ENCODE results near the gene PTPRK.

PTPRK gene

GRCh38 chr6:128118401-128118800 is 402.0 kb downstream of the PTPRK start:
- DNase-seq, result no peak

- no peak for DNase-seq
Observed at GRCh38 chr6:128117916-128118315, 402.5 kb downstream of the PTPRK start.

- no peak for DNase-seq
Observed at GRCh38 chr6:128114164-128114563, 406.2 kb downstream of the PTPRK start.

GRCh38 chr6:128112494-128112893 is 407.9 kb downstream of the PTPRK start:
- no peak for DNase-seq

GRCh38 chr6:128111096-128111495 is 409.3 kb downstream of the PTPRK start:
- no peak for DNase-seq

GRCh38 chr6:128107682-128108081 is 412.7 kb downstream of the PTPRK start:
- no peak for DNase-seq

- no peak for DNase-seq
Observed at GRCh38 chr6:128099571-128100197, 420.7 kb downstream of the PTPRK start.

- DNase-seq, result no peak
Observed at GRCh38 chr6:128098000-128098581, 422.3 kb downstream of the PTPRK start.

- DNase-seq, result no peak
Observed at GRCh38 chr6:128097009-128097408, 423.4 kb downstream of the PTPRK start.

- DNase-seq, result no peak
Observed at GRCh38 chr6:128095362-128095761, 425.0 kb downstream of the PTPRK start.

- no peak for DNase-seq
Observed at GRCh38 chr6:128079021-128079420, 441.4 kb downstream of the PTPRK start.

GRCh38 chr6:128078276-128078675 is 442.1 kb downstream of the PTPRK start:
- DNase-seq, result no peak

GRCh38 chr6:128076843-128077242 is 443.6 kb downstream of the PTPRK start:
- DNase-seq, result no peak

- no peak for DNase-seq
Observed at GRCh38 chr6:128074567-128074966, 445.8 kb downstream of the PTPRK start.

- no peak for DNase-seq
Observed at GRCh38 chr6:128073389-128073788, 447.0 kb downstream of the PTPRK start.

- no peak for DNase-seq
Observed at GRCh38 chr6:128071212-128071611, 449.2 kb downstream of the PTPRK start.

GRCh38 chr6:128070406-128070805 is 450.0 kb downstream of the PTPRK start:
- no peak for DNase-seq

GRCh38 chr6:128069188-128069587 is 451.2 kb downstream of the PTPRK start:
- DNase-seq, result no peak

- DNase-seq, result no peak
Observed at GRCh38 chr6:128068119-128068479, 452.3 kb downstream of the PTPRK start.

- DNase-seq, result no peak
Observed at GRCh38 chr6:128067446-128068118, 452.8 kb downstream of the PTPRK start.

- DNase-seq, result no peak
Observed at GRCh38 chr6:128065072-128065471, 455.3 kb downstream of the PTPRK start.

- no peak for DNase-seq
Observed at GRCh38 chr6:128064540-128064895, 455.9 kb downstream of the PTPRK start.

GRCh38 chr6:128063850-128064539 is 456.4 kb downstream of the PTPRK start:
- no peak for DNase-seq

Data from NK-92 treated with Interleukin-12 subunit alpha and Interleukin-12 subunit beta, amount 100 ng/mL, for 24 hours (cell line).